ENCODE results near the gene HOPX.

DNA sequence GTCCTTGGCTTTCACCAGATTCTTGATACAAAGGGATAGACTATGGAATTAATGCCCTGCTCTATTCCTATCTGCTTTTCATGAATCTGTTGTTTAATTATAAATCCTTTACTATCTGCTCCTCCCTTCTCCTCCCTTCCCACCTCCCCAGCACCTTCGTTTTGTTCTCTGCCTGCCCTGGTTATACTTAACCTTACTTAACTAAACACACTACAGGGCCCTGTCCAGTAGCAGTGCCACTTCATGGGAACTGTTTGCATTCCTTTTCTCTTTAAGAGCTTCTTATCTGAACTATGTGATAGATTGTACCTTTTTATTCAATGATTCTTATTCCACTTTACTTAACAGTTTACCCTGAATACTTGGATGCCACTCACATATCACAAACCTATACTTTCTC lies 830 bp downstream of the HOPX start:
- TF ChIP-seq CREB1 (CRISPR knock-in tag; IDR thresholded peaks at IDR 0.05) = no peak
- TF ChIP-seq, protein P1, sequence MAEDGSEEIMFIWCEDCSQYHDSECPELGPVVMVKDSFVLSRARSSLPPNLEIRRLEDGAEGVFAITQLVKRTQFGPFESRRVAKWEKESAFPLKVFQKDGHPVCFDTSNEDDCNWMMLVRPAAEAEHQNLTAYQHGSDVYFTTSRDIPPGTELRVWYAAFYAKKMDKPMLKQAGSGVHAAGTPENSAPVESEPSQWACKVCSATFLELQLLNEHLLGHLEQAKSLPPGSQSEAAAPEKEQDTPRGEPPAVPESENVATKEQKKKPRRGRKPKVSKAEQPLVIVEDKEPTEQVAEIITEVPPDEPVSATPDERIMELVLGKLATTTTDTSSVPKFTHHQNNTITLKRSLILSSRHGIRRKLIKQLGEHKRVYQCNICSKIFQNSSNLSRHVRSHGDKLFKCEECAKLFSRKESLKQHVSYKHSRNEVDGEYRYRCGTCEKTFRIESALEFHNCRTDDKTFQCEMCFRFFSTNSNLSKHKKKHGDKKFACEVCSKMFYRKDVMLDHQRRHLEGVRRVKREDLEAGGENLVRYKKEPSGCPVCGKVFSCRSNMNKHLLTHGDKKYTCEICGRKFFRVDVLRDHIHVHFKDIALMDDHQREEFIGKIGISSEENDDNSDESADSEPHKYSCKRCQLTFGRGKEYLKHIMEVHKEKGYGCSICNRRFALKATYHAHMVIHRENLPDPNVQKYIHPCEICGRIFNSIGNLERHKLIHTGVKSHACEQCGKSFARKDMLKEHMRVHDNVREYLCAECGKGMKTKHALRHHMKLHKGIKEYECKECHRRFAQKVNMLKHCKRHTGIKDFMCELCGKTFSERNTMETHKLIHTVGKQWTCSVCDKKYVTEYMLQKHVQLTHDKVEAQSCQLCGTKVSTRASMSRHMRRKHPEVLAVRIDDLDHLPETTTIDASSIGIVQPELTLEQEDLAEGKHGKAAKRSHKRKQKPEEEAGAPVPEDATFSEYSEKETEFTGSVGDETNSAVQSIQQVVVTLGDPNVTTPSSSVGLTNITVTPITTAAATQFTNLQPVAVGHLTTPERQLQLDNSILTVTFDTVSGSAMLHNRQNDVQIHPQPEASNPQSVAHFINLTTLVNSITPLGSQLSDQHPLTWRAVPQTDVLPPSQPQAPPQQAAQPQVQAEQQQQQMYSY (CRISPR knock-in tag; IDR thresholded peaks at IDR 0.05) = no peak
- TF ChIP-seq, protein P2, sequence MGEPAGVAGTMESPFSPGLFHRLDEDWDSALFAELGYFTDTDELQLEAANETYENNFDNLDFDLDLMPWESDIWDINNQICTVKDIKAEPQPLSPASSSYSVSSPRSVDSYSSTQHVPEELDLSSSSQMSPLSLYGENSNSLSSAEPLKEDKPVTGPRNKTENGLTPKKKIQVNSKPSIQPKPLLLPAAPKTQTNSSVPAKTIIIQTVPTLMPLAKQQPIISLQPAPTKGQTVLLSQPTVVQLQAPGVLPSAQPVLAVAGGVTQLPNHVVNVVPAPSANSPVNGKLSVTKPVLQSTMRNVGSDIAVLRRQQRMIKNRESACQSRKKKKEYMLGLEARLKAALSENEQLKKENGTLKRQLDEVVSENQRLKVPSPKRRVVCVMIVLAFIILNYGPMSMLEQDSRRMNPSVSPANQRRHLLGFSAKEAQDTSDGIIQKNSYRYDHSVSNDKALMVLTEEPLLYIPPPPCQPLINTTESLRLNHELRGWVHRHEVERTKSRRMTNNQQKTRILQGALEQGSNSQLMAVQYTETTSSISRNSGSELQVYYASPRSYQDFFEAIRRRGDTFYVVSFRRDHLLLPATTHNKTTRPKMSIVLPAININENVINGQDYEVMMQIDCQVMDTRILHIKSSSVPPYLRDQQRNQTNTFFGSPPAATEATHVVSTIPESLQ (CRISPR knock-in tag; IDR thresholded peaks at IDR 0.05) = no peak

Data from WTC11 (cell line).